Nucleus accumbens (tissue), 56 donors: ENCODE data around the gene MINDY3.
"Not testable (repeated sequence)": the region's sequence is repeated elsewhere in the genome, so short reads cannot be mapped to it uniquely, and the experiment has no call there.

Source experiments
- DNase-seq, 56 donors: peaks; one replicate each; lab custom pipeline; 2025; lab: John Stamatoyannopoulos, UW

MINDY3 gene

DNA sequence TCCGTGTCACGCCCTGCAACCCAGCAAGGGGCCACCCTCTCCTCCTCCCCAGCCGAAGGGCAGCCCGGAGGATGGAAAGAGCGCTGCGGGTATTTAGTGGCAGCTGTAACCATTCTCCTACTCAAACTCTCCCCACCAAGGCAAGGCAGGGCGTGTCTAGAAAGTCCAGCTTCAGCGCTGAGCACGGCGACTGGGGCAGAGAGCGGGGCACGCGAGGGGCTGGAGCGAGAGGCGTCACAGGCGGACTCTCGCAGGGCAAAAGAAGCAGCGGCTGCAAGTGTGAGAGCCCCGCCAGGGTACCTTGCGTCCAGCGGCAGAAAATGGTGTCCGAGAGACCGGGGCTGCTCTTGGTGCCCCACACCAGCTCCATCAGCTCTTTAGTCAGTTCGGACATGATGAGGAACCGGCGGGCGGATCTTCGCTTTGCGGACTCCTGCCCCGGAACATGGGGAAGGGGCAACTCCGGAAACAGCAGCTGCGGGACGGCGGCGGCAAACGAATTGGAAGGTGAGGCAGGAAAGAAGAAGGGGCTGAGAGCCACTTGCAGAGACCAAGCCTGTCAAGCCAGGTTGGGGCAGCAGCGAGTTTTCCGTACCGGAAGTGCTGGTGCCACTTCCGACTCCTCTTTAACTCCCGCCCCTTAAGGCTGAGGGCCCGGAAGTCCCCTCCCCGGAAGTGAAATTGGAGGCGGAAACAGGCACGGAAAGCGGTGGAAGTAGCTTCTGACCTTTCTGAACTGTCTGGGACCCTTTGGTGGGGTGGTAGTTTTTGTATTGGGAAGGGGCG lies at the start of gene MINDY3:
MINDY3 (minus strand) TSS at position 602 of the 786 bp plus-strand sequence; CDS start at position 394, 208 bp downstream.
- peak; percentile 38 to 92 (median 81) for DNase-seq

DNA sequence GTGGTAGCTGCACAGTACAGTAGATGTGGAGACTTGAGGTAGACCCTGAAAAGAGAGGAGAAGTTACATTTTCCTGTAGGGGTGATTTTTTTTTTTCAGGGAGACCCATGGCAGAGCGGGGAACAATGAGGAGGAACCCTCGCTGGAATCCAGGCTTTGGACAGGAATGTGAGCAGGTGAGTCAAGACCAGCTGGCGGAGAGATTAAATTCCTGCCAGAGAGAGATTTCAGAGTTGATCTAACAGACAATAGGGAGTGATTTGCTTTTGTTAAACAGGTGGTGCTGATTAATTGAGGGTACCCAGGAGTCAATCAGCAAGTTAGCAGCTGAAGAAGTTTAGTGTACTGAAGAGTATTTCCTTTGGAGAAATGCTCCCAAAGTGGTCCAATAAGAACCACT lies 41.6 kb upstream of the MINDY3 start:
- DNase-seq: no peak

DNA sequence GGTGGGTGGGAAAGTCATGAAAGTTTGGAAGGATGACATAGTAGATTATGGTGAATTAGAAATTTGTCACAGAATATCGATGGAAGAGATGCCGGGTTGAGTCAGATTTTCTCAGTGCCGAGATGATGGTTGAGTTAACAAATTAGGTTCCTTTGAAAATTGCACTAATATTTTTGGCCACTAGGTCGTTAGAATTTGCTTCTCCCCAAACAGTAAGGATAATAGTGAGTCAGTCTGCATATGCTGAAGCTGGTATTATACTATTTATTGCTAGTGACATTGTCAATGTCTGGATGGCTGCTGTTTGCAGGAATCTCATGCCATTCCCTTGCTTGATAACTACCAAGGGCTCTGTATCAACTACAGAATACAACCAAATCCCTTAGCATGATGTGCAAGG lies 37.7 kb upstream of the MINDY3 start:
- DNase-seq: peak in 4 of 56 donors; percentile 10 to 20 (median 16)

DNA sequence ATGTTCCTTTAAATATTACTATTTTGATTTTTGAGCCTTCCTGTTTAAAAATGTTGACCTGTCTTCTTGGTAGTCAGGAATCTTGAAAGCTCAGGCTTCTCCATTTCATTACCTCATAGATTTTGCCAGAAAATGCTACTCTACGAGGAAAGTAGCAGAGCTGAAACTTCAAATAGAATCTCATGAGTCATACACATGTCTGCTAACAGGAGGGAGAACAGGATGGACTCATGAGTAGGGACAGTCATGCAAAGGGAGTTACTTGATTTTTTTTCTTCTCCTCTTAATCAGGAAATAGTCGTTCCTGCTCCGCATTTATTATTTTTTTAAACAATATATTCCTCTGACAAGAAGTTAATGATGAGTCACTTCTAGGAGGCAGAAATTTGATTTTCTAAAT lies 37.0 kb upstream of the MINDY3 start:
- no peak for DNase-seq

DNA sequence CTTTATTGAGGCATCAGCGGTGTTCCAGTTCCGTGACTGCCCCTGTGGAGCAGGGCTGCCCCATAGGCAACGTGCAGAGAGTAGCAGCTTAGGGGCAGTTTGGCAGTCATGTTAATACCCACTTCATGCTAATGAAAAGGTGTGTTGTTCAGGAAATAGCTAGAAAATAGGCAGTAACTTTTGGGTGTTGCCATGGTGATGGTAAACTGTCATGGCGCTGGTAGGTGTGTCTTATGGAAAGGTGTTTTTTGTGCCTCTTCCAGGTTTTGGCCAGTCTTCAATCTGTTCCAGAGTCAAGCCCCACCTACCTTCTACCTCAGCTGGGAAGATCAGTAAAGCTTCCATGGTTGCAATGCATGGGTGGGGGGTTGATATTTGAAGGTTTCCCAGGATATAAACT lies 36.3 kb upstream of the MINDY3 start:
- DNase-seq: no peak

DNA sequence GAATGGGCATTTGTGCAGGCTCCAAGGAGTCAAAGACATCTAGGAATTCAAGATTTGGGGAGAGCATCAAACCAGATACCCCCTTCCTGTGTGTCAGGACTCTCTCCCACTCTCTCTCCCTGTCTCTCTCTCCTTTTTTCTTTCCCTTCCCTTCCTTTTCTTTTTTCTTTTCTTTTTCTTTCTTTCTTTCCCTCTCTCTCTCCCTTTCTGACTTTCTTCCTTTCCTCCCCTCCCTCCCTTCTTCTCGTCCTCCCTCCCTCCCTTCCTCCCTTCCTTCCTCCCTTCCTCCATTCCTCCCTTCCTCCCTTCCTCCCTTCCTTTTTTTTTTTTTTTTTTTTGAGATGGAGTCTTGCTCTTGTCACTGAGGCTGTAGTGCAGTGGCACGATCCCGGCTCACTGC lies 24.1 kb upstream of the MINDY3 start:
- DNase-seq: no peak

DNA sequence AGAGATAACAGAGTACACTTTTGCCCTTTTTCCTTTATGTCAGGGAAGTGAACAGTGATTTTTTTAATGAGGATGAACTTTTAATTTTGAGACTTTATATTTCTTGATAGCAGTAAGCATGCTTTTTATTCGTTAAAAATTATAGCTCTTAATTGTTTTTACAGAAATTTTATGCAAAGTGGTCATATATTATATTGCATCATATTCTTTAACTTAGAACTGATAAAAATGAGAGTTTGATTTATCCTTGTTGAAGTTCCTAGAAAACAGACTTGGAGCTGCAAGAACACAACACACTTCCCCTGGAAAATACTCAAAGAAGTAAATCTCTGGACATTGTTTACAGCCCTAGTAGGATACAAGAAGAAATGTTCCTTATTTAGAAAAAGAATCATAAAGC lies 21.2 kb upstream of the MINDY3 start:
- DNase-seq: no peak

DNA sequence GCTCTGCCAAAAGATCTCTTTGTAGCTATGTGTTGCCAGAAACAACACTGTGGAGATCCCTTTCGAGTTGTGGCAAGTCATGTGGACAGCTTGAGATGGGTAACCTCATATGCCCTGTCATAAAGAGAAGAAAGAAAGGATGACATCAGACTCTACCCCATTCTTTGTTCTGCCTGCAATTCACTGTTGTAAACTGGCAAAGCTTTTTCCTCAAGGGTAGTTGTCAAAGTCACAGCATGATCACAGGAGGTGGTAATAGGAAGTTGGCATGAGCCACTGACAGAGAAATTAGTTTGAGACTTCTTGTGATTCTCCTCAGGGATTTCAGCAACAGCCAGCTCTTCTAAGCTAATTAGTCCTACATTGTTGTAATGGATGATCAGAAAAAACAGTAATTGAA lies 19.4 kb upstream of the MINDY3 start:
- no peak for DNase-seq

DNA sequence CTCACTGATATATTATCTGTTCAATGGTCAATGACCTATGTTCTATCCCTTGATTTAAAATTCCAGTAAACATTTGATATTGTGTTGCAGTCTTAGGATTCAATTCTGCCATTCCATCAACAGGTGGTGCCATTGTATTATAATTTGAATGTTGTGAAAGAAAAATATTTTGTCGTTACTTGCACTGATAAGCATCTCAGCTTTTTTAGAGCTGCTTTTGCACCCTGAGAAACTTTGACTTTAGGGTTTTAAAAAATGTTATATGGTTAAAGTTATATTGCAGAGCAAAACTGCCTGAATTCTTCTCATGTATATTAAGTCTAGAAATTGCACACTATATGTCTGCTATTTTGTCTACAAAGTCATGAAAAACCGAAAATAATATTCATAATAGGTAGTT lies 18.8 kb upstream of the MINDY3 start:
- DNase-seq: no peak

DNA sequence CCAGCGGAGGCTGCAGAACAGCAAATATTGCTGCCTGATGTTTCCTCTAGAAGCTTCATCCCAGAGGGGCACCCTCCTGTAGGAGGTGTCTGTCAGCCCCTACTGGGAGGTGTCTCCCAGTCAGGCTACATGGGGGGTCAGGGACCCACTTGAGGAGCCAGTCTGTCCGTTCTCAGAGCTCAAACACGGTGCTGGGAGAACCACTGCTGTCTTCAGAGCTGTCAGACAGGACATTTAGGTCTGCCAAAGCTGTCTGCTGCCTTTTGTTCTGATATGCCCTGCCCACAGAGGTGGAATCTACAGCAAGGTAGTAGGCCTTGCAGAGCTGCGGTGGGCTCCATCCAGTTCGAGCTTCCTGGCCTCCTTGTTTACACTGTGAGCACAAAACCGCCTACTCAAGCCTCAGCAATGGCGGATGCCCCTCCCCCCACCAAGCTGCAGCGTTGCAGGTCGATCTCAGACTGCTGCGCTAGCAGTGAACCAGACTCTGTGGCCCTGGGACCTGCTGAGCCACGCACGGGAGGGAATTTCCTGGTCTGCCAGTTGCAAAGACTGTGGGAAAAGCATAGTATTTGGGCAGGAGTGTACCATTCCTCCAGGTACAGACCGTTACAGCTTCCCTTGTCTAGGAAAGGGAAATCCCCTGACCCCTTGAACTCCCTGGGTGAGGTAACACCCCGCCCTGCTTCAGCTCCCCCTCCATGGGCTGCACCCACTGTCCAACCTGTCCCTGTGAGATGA lies 17.7 kb upstream of the MINDY3 start:
- no peak for DNase-seq

DNA sequence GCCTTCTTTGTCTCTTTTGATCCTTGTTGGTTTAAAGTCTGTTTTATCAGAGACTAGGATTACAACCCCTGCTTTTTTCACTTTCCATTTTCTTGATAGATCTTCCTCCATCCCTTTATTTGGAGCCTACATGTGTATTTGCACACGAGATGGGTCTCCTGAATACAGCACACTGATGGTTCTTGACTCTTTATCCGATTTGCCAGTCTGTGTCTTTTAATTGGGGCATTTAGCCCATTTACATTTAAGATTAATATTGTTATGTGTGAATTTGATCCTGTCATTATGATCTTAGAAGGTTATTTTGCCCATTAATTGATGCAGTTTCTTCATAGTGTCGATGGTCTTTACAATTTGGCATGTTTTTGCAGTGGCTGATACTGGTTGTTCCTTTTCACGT lies 16.0 kb upstream of the MINDY3 start:
- not testable (repeated sequence) for DNase-seq

DNA sequence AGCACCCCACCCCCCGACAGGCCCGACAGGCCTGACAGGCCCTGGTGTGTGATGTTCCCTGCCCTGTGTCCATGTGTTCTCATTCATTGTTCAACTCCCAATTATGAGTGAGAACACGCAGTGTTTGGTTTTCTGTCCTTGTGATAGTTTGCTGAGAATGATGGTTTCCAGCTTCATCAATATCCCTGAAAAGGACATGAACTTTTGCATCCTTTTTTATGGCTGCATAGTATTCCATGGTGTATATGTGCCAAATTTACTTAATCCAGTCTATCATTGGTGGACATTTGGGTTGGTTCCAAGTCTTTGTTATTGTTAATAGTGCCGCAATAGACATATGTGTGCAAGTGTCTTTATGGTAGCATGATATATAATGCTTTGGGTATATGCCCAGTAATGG lies 12.3 kb upstream of the MINDY3 start:
- DNase-seq: not testable (repeated sequence)

DNA sequence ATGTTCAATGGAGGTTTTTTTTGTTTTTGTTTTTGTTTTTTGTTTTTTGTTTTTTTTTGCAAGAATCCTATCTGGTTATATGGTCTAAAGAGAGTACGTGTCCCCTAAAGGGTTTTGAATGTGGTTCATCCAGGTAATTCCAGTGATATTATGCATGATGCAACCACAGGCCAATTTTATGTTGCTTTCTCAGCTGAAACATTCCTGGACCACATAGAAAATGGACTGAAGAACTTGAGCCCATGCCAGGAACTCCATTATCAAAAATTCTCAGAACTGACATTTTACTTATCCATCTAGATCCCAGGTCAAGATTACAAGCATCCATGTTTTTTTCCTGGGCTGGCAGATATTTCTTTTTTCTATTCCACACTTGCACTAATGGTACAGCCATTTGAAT lies 11.5 kb upstream of the MINDY3 start:
- no peak for DNase-seq

DNA sequence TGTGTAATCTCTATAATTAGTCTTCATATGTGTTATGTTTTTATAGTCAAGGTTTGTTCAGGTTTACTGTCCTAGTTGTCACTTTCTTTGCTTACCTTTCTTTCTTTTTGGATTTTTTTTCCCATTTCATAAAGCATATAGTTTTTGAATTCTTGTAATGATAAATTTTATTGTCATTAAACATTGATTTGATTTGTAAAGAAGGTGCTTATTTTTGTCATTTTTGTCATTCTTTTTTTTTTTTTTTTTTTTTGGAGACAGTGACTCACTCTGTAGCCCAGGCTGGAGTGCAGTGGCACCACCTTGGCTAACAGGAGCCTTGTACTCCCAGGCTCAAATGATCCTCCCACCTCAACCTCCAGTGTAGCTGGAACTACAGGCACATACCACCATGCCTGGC lies 9.6 kb upstream of the MINDY3 start:
- no peak for DNase-seq

DNA sequence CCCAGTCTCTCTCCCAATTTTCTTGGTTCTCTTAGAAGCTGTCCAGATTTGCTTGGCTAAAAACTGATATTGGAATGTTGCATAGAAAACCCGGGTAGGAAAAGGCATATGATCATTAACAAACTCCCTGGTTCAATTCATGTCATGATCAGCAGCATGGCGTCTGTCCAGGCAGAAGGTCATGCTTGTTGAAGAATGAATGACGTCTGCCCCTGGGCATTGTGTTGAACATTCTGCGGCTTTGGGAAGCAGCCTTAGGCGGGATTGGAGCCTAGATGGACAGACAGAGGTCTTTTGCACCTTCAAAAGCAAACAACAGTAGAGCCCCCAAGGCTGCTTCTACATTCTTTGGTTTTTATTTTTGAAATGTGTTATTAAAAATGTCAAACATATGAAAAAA lies 7.7 kb upstream of the MINDY3 start:
- no peak for DNase-seq

DNA sequence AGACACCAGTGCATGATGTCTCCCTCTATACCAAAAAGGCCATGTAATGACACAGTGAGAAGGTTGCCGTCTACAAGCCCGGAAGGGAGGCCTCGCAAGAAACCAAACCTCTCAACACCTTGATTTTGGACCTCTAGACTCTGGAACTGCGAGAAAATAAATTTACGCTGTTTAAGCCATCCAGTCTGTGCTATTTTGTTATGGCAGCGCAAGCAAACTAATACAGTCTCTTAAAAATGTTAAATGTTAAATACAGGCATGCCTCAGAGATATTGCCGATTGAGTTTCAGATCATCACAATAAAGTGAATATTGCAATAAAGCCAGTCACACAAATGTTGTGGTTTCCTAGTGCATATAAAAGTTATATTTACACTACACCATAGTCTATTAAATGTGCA lies 5.0 kb upstream of the MINDY3 start:
- DNase-seq: no peak

DNA sequence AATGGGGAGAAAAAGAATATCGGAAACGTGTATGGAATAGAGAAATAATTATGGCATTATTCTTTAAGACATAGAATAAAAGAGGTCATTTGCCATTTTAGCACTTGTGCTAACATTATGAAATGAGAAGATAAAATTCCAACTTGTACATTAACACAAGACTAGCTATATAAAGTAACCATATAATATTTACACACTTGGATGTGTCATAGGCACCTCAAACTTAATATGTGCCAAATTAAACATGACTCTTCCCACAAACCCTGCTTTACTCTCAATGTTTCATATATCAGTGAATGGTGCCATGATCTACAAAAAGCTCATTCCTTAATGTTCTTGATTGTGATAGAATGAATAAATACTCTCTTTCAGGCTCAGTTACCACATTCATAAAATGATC lies 4.1 kb upstream of the MINDY3 start:
- no peak for DNase-seq

DNA sequence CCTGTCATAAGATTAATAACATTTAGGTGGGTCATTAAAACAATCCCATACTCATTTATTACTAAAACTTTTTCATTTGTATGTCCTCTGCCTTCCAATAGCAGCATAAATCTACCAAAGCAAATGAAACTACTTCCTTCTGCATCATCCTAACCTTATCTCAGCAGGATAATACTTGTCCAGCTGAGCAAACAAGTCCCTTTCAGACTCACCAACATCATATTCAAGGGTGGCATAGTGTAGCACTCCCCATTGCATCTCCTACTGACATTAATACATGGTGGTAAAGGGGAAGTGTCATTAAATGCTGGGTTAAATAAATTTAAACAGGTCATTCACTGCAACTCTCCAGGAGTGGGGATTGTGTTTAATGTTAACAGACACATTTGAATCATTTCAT lies 3.4 kb upstream of the MINDY3 start:
- DNase-seq: no peak

DNA sequence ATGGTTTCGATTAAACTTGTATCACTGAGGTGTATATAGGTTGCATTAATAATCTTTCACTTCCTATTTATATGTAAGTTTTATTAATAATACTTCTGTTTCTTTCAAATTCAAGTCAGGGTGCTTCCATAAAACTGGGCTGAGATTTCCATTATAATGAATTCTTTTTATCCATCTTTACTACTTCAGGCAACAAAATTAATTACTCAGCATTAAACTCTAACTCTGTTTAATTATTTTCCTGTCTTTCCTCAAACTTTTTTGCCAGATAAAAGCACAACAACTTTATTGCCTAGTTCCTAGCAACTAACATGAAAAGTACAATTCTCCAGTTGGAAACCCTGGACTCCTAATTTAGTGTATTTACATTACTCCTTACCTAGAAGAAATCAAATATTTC lies 3.0 kb upstream of the MINDY3 start:
- no peak for DNase-seq

DNA sequence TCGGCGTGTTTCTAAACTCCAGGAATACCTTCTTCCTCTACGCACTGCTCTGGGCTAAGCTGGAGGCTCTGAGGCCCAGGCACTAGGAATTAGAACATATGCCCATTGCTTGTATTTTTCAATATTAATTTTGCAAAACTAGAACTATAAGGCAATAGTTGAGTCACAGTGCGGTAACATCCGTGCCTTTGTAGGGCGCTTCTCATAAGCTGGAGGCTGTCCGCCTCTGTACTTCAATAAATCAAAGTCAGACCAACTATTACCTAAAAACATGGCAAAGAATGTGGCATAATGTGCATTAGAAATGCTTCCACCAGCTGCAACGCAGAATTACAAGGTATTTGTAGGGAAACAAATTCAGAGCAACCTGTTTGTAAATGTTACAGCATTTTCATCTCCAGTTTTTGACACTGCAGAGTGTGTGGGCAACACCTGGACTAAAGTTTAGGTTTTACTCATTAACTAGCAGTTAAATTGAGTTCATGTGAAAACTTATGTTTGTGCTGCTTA lies 440 bp upstream of the MINDY3 start:
- no peak for DNase-seq

DNA sequence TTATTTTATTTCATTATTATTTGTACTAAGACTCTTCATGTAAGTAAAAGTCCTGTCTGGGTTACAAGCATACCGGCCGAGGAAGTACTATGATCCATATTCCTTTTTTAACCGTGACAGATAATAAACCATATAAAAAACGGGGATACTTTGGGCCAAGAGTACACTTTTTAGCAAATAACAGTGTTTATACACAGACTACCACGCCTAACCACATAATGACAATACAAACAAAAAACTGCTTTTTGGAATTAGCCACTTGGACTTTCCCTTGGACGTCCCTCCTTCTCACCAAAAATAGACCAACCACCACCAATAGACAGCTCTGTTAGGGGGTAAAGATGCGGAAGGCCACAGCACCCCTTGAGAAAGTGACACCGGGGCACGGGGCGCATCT lies 800 bp downstream of the MINDY3 start:
- DNase-seq: no peak

DNA sequence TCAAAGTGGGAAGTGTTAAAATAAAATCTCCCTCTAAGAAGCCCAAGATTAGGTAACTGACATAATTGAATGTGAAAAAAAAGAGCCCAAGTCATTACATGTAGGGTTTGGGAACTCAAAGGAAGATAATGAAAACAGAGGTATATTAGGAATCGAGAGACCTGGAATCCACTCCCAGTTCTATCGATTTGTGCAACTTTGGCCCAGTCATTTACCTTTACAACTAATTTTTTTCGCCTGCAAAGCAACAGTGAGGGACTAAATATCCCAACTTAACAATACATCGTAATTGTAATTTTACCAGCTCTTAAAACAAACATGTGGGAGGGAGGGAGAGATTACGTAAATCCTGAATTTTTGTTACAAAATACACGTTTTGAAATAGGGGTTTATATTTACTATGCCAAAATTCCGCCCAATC lies 1.4 kb downstream of the MINDY3 start:
- DNase-seq: no peak
